GM18508 (cell line): ENCODE data around the gene TMEM272.

Source experiments
- ATAC-seq: cut with Tn5 transposase; IDR thresholded peaks from one replicate; pipeline ENCODE4 v1.9.1; 2021; ENCODE audit warnings: moderate number of reproducible peaks; ENCODE audit not compliant: insufficient read depth, unreplicated experiment

The TMEM272 gene

DNA sequence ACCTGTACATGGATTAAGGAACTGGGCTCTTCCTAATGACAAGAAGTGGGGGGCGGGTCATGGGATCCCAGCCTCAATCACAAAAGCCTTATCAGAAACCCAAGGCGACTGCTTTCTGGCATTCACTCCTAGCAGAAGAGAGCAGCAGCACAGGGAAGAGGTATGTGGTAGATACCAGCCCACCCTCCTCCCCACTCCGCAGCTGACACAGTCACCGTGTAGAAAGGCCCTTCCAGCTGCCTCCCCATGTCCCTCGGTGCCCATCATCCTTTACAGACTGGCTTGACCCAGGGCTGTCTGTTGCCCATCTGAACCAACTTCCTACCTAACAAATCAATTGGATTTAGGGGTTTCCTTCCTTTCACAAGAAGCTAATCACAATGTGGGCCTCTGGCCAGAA, 37.9 kb downstream of the TMEM272 start:
- ATAC-seq, result no peak

DNA sequence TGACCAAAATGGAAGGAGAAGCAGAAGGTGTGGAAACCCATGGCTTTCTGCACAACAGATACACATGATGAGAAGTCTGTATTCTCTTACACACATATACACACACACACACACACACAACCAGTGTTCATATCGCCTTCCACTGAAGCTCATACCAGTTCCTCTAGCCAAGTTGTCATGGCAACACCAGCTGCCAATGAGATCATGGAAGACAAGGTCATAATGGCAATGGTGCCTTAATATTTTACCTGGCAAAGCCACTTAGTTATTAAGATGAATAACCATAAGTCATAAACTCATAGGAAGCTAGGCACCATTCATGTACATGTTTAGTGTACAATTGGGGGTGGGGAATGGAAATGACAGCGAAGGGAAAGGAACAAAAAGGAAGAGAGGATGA, 38.4 kb downstream of the TMEM272 start:
- no peak for ATAC-seq

DNA sequence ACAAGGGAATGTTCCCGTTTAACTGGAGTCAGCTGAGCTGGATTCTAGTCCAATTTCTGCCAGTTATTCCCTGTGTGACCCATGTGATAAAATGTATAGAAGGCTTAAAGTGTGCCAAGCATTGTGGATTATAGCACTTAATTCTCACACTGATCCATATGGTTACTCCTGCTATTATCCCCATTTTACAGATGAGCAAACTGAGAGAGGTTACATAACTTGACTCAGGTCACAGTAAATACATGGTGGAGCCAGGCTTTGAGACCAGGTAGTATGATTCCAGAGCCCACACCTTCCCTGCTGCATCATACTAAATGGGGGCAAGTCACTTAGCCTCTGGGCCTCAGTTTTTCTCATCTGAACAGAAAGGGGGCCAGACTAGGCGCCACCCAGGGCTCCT, 39.1 kb downstream of the TMEM272 start:
- no peak for ATAC-seq

DNA sequence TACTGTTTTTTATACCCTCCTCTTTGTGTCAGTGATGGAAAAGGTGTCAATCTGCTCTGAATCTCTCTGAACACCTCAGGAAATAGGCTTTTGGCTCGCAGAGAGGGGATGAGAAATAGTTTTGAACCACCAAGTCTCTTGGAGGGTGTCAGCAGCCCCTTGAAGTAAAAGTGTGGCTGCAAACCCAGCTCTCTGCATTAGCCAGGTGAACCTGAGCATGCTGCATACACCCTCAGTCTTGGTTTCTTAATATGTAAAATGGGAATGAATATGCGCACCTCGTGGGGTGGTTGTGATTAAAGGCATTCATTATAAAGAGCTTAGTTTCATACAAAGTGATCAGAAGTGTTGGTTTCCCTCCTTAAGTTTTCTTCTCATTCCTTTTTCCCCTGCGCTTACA, 39.7 kb downstream of the TMEM272 start:
- ATAC-seq, result no peak

DNA sequence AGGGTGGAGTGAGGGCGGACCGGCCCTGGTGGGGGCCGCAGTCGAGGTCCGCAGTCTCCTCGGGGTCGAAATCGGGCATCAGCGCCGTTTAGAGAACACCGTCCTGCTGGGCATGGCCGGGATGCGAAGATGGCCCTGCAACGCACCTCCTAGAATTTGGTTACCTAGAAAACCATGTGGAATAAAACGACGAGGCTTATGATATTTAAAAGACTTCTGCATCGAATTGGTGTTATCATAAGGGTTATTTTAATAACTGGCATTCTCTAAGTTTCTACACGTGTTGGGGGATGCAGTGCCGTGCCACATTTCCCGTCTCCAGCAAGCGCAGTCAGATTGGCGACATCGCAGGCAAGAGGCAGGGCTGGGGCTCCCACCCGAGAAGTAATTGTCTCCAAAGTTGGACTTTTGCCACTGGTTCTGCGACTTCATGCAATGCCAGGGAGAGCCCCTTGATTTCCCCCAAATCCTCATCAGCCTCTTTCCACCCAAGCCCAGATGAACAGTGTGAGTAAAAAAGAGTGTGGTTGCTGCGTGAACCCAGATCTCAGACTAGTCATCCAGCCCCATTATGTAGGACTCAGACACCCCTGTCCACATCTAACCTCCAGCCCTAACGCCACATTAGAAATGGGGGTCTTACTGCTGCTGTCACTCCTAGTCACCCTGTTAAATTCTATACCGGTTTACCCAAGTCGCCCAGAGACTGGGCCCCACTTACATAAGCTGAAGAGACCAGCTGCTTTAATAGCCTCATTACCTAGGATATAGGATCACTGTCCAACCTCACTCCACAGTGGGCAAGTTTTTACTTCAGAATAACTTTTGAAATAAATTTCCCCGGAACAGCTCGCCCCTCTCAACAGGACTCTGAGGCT, 40.4 kb downstream of the TMEM272 start:
- ATAC-seq, result peak; percentile 10

DNA sequence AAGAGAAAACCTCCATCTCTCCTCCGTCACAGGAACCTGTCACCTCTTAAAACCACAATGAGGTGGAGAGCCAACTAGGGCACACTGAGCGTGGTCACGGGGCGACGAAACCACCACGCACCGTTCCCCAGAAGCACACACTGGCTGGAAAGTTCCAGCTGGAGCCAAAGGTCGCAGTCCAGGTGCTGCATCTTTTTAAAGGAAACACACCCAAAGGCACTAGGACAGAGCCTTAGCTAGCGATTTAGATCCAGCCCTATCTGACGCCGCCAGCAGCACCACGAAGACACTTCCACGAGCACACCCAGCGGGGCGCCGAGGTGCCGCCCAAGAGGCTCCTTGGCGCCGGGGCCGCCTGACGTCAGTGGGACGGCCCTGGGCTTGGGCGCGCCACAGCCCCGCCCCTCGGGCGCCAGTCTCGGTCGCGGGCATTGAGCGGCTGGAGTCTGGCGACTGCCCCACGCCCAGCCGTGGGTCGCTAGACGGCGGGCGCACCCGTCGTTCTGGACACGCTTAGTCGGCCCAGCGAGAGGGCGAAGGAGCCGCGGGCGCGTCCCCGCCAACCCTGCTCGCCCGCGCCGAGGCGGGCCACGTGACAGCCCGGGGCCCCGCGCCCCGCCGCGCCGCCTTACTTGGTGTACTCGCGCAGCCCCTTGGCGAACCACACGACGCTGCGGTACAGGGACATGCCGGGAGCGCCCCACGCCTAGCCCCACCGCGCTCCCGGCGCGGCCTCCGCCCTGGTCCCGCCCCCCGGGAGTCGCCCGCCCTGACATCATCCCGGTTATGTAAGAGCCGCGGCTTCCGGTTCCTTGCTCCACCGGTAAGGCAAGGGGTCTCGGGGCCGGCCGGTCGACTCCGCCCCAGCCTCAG, 41.3 kb downstream of the TMEM272 start, which contains the start of gene DHRS12:
Gene DHRS12, minus strand, starts transcription at position 742 of the 873 bp plus-strand sequence. CDS start 4,504 bp downstream, outside the sequence.
- peak; percentile 46 for ATAC-seq

DNA sequence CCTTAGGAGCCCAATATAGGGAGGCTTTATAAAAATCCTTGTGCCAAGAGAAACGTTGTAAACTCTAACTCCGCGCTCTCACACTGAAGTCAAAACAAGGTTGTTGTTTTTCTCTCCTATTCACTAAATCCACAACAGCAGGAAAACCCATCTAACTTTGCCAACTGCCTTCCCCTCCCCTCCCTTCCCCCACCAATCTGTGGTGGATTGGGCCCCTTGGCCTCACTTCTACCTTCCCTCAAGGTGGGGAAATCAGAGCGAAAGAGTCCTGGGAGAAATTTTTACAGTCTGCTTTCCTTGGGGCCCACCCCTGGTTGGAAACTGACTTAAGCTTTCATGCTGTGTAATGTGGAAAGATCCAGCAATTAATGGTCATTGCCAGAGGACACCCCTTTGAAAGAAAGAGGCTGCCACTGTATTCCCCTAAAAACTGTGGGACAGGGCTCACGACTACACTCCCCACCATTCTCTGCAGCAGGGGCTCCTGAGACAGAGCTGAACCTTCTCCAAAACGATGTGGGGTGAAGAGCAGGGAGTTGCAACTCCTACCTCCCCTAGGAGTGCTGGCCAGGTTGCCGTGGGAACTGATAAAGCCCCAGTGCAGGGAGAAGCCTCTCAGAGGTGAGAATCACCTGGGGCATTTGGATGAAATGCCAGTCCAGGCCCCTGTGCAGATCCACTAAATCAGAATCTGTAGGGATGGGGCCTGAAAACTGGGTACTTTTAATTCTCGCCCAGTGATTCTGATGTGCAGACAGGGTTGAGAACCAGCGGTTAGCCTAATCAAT, 42.2 kb downstream of the TMEM272 start:
- ATAC-seq, result no peak

DNA sequence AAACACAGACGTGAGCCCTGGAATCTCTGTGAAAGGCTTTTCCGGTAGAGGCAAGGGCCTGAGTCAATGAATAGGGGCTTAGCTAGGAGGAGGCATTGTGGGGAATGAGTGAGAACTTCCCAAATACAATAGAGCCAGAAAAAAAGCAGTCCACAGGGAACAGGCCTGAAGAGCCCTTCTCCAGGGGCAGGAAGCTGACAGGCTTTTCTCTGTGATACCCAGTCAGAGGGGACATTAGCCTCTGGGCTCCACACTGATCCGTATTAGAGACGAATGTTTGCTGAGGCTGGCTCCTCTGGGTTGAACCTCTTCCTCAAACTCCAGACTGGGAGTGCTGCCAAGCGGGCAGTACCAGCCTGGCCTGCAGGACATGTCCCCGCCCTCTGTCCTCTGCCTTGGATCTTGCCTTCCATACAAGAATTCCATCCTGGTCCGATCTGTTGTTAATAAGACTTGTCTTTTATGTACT, 43.3 kb downstream of the TMEM272 start:
- ATAC-seq, result no peak

DNA sequence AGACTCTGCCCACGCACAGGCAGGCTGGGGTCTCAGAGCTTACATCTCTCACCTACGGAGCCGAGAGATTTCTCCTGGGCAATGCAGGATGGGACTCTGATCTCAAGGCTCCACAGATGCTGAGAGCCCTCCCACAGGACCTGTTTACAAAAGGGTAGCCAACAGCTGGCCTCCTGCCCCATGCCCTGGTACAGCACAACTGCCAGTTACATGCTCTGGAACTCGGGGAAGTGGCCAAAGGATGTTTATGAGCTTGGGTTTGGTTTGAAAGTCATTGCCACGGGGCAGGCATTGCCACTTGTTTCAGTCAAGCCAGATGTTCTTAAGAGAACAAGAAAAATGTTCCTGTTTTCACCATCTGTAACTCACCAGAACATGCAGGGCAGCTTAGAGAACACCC, 44.5 kb downstream of the TMEM272 start:
- no peak for ATAC-seq

DNA sequence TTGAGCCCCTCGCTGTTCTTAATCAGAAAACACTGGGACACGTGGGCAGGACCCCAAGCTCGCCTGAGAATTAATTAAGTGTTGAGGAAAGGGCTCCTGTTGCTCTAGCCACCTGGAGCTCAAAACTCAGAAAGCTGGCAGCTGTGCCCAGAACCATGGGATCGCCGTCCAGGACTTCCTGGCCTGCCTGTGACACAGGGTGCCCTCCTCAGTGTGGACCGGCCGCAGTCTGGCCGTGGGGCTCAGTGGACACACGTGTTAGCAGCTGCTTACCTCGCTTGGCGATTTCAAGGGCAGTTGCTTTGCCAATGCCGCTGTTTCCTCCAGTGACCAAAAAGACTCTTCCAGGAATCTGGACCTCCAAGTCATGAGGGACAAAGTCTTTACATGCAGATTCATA, 45.7 kb downstream of the TMEM272 start:
- no peak for ATAC-seq

DNA sequence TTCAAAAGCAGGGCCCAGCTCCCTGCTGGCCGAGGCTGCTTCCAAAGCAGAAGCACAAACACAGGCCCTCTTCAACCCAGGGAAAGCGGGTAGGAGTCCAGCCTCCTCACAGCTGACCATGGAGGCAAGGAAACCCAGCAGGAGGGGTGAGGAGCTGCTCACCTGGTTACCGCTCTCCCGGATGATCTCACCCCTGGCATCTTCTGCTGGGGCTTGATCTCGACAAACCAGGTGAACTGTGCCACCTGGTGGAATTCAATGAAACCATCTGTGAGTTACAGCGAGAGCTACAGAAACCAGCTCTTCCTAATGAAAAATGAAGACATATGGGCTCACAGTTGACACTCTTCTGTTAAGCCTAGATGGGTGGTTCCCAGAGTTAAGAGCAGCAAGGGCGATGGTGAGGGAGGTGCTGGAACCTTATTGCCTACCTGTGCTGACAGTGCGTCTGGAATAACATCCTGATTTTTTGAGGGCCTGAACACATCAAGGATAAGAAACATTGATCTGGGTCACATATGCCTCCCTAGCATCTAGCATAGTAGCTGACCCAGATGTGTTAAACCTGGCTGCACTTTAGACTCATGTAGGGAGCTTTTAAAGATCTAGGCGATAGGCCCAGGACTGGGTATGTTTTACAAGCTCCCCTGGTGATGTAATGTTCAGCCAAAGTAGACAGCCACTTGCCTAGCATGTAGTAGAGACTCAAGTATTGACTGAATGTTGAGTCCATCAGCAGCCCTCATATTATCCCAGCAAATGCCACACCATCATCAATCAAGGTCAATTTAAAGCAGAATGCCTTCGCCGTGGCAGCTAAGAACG, 47.1 kb downstream of the TMEM272 start:
- no peak for ATAC-seq

DNA sequence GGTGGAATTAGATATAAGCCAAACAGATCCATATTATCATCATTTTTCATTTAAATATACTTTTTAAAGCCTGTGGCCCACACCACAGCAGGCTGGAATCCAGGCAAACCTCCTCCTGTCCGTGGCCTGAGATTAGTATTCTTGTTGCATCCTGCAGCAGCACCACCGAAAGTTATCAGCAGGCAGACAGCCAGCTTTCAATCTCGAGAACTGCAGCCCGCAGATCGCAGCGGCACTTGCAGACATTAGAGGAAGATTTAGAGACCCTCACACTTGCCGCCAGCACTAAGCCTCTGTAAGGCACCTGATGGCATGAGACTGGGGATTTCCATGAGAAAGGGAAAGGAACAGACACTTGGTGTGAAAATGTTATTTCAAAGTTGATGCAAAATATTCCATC, 48.4 kb downstream of the TMEM272 start:
- ATAC-seq, result no peak

DNA sequence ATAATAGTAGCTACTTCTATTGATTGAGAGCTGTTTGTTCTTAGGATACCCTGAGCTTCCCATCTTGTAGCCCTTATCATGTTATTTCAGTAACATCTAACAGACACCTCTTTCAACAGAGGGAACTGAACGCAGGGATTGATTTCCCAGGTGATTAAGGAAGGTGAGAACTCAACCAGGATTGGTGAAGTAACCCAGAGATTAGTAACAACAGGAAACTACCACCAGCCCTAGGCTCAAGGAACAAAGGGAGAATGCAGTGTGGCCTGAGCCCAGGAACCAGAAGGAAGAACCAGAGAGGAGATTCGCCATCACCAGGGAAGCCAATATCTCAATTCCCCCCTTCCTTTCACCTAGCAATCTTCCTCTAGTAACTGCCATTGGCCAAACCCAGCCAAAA, 49.6 kb downstream of the TMEM272 start:
- no peak for ATAC-seq

DNA sequence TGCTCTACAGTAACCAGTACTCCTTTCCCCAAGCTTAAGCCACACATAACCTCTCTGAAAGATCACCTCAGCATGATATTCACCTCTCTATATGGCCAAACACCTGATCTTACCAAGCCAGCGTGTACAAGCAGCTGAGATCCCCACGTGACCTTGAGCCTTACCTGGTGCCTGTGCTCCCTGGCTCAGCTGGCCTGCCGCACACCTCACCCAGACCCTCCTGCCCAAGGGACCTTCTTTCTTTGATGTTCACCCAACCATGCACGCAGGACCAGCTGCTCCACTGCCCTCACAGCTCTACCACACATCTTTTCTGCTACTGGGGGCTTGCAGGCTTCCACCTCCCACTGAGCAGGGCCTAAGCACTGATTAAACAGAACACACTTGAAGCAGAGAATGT, 50.0 kb downstream of the TMEM272 start:
- no peak for ATAC-seq

DNA sequence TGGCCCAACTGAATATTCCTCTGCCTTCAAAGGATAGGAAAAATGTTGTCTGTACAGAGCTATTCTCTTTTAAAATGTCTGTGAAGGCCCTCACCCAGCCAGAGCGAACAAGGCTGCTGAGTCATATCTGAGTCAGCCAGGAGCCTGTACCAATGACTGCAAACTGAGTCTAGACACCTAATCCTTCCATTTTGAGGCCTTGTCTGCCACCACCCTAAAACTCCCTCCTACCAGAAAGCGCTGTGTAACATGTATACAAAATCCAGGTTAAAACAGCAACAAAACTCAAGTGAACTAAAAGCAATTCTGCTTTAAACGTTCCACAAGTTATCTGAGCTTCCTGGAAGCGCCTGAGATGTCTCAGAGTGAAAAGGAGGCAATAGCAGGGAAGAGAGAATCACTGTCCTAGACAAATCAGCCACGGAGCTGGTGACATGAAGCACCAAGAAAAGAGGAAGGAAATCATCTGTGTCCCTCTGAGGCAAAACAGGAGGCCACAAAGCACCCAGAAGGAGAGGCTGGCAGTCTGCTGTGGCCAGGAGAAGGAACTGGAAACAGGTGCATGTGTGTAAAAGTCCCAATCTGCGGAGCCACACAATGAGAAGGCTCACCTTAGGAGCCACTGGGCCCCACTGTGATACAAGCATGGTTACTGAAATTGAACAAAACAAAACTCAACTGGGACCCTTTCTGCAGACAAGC, 51.3 kb downstream of the TMEM272 start:
- ATAC-seq, result peak; percentile 35

DNA sequence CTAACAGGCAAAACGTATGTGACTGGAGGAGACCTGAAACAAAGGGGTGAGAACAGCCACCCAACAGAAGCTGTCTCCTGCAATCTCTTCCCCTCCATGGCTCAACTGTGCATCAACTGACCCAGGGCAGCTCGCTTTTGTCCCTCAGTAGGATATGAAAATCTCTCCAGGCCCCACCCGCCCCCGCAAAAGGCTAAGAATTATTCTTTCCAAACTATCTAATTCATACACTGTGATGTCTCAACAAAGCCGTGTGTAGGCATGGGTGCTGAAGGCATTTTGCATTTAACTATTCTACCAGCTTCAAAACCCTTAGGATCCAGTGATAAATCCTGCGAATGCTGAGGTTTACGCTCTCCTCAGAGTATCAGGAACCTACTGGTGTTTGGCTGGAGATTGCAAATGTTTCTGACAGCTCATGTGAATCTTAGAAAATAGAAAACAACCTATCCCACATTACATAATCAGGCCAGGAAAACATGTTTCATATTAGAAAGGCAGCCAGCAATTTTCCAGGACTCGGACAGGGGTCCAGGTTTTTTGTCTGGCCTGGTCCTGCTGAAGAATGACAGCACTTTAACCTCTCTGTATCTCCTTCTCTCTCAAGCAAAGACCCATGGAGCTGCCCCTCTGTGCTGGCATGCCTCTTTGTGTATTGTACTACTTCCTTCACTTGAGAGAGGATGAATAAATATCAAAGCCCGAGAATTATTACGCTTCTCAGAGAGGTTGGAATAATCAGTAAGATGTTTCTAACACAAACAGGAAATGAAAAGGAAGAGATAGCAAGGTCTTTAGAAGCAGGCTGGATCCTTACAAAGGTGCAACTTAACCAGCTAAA, 58.3 kb downstream of the TMEM272 start:
- no peak for ATAC-seq

DNA sequence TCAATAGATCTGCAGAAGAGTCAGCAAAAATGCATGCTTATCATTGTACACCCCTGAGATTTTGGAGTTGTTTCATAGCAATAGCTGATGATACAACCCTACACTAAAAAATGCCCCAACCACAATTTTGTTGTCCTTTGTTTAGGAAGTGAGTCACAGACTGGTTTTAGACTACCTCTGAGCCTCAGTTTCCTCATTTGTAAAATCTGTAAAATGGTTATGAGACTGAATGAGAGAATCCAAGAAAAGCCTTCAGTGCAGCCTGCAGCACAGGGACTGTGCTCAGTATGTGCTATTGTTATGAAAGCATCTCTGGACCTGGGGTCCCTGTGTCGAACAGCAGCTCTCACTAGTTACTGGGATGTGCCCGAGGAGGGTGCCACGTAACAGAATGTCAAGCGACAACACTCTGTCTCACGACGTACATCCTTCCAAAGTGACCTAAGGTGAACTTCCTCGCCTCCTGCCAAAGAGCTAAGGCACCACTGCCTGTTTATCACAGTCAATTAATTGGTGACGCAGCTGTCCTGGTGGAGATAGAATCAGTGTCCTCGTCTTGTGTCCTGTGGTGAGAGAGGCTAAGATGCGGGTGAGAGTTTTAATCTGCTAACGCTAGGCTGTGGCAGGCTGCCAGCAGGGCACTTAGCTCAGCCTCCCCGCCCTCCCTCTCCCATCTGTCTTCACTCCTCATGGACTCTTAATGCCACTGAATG, 59.1 kb downstream of the TMEM272 start:
- ATAC-seq, result no peak
